HepG2 (cell line): Measurements from ENCODE around the gene PPFIA3. TPM values are rescaled to one million over a fixed set of nuclear protein-coding genes. Genes with fewer than 3 reads are reported as not detected.

ENCODE experiments used
- ARNT ChIP-seq: fragments of 450-650 bp; IDR thresholded peaks from 2 replicates; pipeline ENCODE4 v1.6.1; 2017
- EZH2 ChIP-seq: conservative IDR thresholded peaks from 2 replicates; pipeline ENCODE4 v1.6.1; 2012; ENCODE audit warnings: mild to moderate bottlenecking, low read depth, low read length, moderate library complexity
- GATA4 ChIP-seq: sonication (generic); IDR thresholded peaks from 2 replicates; pipeline ENCODE4 v1.6.1; 2016; ENCODE audit warnings: antibody characterized with exemption, low read depth, borderline replicate concordance
- HDAC2 ChIP-seq: sonication (generic); formaldehyde crosslinking; IDR thresholded peaks from 2 replicates; pipeline ENCODE4 v1.4.0; 2020; ENCODE audit warnings: missing genetic modification reagents
- NCOA1 ChIP-seq: sonication (generic); formaldehyde crosslinking; IDR thresholded peaks from 2 replicates; pipeline ENCODE4 v1.9.0; 2021; ENCODE audit warnings: missing genetic modification reagents
- TBP ChIP-seq: sonication (generic); formaldehyde crosslinking; IDR thresholded peaks from 2 replicates; pipeline ENCODE4 v1.5.0; 2020; ENCODE audit warnings: missing genetic modification reagents
- ZNF350 ChIP-seq: sonication (generic); formaldehyde crosslinking; IDR thresholded peaks from 2 replicates; pipeline ENCODE4 v1.4.0; 2020; ENCODE audit warnings: mild to moderate bottlenecking, low read depth, missing genetic modification reagents, borderline replicate concordance
- ZNF674 ChIP-seq: sonication (generic); formaldehyde crosslinking; IDR thresholded peaks from 2 replicates; pipeline ENCODE4 v1.5.0; 2020; ENCODE audit warnings: low read depth, mild to moderate bottlenecking, missing genetic modification reagents
- ZNF83 ChIP-seq: sonication (generic); formaldehyde crosslinking; IDR thresholded peaks from 2 replicates; pipeline ENCODE4 v1.4.0; 2020; ENCODE audit warnings: missing genetic modification reagents, mild to moderate bottlenecking, borderline replicate concordance
- ZNF841 ChIP-seq: sonication (generic); formaldehyde crosslinking; IDR thresholded peaks from 2 replicates; pipeline ENCODE4 v1.8.1; 2023; ENCODE audit warnings: missing genetic modification reagents, borderline replicate concordance
- ZSCAN31 ChIP-seq: sonication (generic); formaldehyde crosslinking; IDR thresholded peaks from 2 replicates; pipeline ENCODE4 v1.5.0; 2020; ENCODE audit warnings: low read depth, mild to moderate bottlenecking, missing genetic modification reagents
- polyA plus RNA-seq, 8 experiments: library from polyadenylated mRNA; depleted of rRNA in 3 of 8; stranded (reverse) in 7 of 8; unstranded in 1 of 8; fragments of >200 nt; fragmentation: Illumina TruSeq in 4 of 8; extraction: Trizol in 4 of 8; gene quantifications; 2 replicates each; pipeline versions ENCODE4 v1.2.1 to v1.2.3, GENCODE V29; 2011 to 2016; ENCODE audit warnings: low read depth in 4 of 8, missing spikeins in 1 of 8, mixed read lengths in 1 of 8; ENCODE audit not compliant: insufficient read depth in 1 of 8
- total RNA-seq, 5 experiments: library from RNA; depleted of rRNA; stranded (reverse); fragments of >200 nt; fragmentation: Illumina TruSeq; extraction: Trizol; gene quantifications; 2 replicates each; pipeline ENCODE4 v1.2.3, GENCODE V29; 2016; ENCODE audit warnings: low read depth in 1 of 5
- TF ChIP-seq, protein P1 (sequence below): sonication (generic); formaldehyde crosslinking; IDR thresholded peaks from 2 replicates; pipeline ENCODE4 v1.4.0; 2020; ENCODE audit warnings: missing genetic modification reagents, borderline replicate concordance
- TF ChIP-seq, protein P2 (sequence below): sonication (generic); formaldehyde crosslinking; IDR thresholded peaks from 2 replicates; pipeline ENCODE4 v1.5.0; 2020; ENCODE audit warnings: mild to moderate bottlenecking, missing genetic modification reagents
- TF ChIP-seq, protein P3 (sequence below): sonication (generic); formaldehyde crosslinking; conservative IDR thresholded peaks from 2 replicates; pipeline ENCODE4 v1.5.0; 2020; ENCODE audit warnings: missing genetic modification reagents
- TF ChIP-seq, protein P4 (sequence below): sonication (generic); formaldehyde crosslinking; IDR thresholded peaks from 2 replicates; pipeline ENCODE4 v1.4.0; 2020; ENCODE audit warnings: missing genetic modification reagents
- TF ChIP-seq, protein P5 (sequence below): IDR thresholded peaks from 2 replicates; pipeline ENCODE4 v1.6.1; 2016; ENCODE audit warnings: missing compliant biosample characterization, missing genetic modification reagents, borderline replicate concordance

PPFIA3 gene
- total and polyA plus RNA-seq, 2 of the 13 experiments (the other 11 are each of a cell fraction or from before 2014, with no cell fraction given): 6.7 to 8.6 TPM

DNA sequence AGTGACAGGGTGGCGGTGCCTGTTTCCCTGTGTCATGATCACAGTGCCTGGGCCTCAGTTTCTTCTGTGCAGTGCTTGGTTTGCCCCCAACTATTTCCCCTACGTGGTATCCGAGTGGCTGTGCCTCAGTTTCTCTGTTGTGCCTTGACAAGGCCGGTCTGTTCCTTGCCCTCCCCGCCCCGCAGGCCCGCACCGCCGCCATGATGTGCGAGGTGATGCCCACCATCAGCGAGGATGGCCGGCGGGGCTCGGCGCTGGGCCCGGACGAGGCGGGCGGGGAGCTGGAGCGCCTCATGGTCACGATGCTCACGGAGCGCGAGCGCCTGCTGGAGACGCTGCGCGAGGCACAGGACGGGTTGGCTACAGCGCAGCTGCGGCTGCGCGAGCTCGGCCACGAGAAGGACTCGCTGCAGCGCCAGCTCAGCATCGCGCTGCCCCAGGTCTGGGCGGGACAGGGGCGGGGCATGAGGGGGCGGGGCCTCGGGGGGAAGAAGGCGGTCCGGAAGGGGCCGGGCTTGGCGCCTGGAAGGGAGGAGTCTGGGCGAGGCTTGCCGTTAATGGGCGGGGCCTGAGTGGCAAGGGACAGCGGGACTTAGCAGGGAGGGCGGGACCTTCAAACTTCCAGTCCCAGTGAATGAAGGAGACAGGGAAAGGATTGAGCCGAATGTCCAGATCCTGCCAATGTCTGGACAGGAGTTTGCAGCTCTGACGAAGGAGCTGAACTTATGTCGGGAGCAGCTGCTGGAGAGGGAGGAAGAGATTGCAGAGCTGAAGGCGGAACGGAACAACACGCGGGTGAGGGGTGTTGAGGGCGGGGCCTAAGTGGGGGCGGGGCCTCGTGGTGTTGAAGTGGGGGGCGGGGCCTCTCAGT, 8.6 kb downstream of the PPFIA3 start (continued):
- TF ChIP-seq, protein P1, sequence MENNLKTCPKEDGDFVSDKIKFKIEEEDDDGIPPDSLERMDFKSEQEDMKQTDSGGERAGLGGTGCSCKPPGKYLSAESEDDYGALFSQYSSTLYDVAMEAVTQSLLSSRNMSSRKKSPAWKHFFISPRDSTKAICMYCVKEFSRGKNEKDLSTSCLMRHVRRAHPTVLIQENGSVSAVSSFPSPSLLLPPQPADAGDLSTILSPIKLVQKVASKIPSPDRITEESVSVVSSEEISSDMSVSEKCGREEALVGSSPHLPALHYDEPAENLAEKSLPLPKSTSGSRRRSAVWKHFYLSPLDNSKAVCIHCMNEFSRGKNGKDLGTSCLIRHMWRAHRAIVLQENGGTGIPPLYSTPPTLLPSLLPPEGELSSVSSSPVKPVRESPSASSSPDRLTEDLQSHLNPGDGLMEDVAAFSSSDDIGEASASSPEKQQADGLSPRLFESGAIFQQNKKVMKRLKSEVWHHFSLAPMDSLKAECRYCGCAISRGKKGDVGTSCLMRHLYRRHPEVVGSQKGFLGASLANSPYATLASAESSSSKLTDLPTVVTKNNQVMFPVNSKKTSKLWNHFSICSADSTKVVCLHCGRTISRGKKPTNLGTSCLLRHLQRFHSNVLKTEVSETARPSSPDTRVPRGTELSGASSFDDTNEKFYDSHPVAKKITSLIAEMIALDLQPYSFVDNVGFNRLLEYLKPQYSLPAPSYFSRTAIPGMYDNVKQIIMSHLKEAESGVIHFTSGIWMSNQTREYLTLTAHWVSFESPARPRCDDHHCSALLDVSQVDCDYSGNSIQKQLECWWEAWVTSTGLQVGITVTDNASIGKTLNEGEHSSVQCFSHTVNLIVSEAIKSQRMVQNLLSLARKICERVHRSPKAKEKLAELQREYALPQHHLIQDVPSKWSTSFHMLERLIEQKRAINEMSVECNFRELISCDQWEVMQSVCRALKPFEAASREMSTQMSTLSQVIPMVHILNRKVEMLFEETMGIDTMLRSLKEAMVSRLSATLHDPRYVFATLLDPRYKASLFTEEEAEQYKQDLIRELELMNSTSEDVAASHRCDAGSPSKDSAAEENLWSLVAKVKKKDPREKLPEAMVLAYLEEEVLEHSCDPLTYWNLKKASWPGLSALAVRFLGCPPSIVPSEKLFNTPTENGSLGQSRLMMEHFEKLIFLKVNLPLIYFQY (CRISPR knock-in tag): peak; percentile 90
- TF ChIP-seq ZNF674 (CRISPR knock-in tag): peak; percentile 98
- TF ChIP-seq ARNT: no peak
- TF ChIP-seq ZSCAN31 (CRISPR knock-in tag): peak; percentile 88
- TF ChIP-seq, protein P2, sequence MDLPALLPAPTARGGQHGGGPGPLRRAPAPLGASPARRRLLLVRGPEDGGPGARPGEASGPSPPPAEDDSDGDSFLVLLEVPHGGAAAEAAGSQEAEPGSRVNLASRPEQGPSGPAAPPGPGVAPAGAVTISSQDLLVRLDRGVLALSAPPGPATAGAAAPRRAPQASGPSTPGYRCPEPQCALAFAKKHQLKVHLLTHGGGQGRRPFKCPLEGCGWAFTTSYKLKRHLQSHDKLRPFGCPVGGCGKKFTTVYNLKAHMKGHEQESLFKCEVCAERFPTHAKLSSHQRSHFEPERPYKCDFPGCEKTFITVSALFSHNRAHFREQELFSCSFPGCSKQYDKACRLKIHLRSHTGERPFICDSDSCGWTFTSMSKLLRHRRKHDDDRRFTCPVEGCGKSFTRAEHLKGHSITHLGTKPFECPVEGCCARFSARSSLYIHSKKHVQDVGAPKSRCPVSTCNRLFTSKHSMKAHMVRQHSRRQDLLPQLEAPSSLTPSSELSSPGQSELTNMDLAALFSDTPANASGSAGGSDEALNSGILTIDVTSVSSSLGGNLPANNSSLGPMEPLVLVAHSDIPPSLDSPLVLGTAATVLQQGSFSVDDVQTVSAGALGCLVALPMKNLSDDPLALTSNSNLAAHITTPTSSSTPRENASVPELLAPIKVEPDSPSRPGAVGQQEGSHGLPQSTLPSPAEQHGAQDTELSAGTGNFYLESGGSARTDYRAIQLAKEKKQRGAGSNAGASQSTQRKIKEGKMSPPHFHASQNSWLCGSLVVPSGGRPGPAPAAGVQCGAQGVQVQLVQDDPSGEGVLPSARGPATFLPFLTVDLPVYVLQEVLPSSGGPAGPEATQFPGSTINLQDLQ (CRISPR knock-in tag): peak; percentile 85; the same call in 1 of the 2 replicates
- peak; percentile 99 for TF ChIP-seq ZNF83
- TF ChIP-seq, protein P3, sequence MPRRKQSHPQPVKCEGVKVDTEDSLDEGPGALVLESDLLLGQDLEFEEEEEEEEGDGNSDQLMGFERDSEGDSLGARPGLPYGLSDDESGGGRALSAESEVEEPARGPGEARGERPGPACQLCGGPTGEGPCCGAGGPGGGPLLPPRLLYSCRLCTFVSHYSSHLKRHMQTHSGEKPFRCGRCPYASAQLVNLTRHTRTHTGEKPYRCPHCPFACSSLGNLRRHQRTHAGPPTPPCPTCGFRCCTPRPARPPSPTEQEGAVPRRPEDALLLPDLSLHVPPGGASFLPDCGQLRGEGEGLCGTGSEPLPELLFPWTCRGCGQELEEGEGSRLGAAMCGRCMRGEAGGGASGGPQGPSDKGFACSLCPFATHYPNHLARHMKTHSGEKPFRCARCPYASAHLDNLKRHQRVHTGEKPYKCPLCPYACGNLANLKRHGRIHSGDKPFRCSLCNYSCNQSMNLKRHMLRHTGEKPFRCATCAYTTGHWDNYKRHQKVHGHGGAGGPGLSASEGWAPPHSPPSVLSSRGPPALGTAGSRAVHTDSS: 0 out of 2 replicates have a peak, but pooled peaks have one; percentile 14
- TF ChIP-seq, protein P4, sequence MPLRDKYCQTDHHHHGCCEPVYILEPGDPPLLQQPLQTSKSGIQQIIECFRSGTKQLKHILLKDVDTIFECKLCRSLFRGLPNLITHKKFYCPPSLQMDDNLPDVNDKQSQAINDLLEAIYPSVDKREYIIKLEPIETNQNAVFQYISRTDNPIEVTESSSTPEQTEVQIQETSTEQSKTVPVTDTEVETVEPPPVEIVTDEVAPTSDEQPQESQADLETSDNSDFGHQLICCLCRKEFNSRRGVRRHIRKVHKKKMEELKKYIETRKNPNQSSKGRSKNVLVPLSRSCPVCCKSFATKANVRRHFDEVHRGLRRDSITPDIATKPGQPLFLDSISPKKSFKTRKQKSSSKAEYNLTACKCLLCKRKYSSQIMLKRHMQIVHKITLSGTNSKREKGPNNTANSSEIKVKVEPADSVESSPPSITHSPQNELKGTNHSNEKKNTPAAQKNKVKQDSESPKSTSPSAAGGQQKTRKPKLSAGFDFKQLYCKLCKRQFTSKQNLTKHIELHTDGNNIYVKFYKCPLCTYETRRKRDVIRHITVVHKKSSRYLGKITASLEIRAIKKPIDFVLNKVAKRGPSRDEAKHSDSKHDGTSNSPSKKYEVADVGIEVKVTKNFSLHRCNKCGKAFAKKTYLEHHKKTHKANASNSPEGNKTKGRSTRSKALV (CRISPR knock-in tag): peak; percentile 98
- TF ChIP-seq ZNF350: peak; percentile 92; the same call in 1 of the 2 replicates
- no peak for TF ChIP-seq EZH2
- no peak for TF ChIP-seq TBP
- peak; percentile 85 for TF ChIP-seq HDAC2
- TF ChIP-seq GATA4: no peak
- TF ChIP-seq, protein P5, sequence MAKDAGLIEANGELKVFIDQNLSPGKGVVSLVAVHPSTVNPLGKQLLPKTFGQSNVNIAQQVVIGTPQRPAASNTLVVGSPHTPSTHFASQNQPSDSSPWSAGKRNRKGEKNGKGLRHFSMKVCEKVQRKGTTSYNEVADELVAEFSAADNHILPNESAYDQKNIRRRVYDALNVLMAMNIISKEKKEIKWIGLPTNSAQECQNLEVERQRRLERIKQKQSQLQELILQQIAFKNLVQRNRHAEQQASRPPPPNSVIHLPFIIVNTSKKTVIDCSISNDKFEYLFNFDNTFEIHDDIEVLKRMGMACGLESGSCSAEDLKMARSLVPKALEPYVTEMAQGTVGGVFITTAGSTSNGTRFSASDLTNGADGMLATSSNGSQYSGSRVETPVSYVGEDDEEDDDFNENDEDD (CRISPR knock-in tag): peak; percentile 98
- peak; percentile 97 for TF ChIP-seq ZNF841
- TF ChIP-seq NCOA1 (CRISPR knock-in tag): no peak
